ENCODE measurements around the gene SPATA46. TPM values are rescaled to one million over a fixed set of nuclear protein-coding genes. Genes with fewer than 3 reads are reported as not detected.

The SPATA46 gene
- total and polyA plus RNA-seq, 2 of the 8 experiments (the other 6 are each of a cell fraction or from before 2014, with no cell fraction given): not detected

- TF ChIP-seq BCL11A (IDR thresholded peaks at IDR 0.05; ENCODE audit: low read depth in 2 of 2, low read length in 2 of 2) (no peak), JUN (IDR thresholded peaks at IDR 0.05; ENCODE audit: low read depth, low read length) (no peak), MAX (IDR thresholded peaks at IDR 0.05) (no peak), SIN3A (conservative IDR thresholded peaks at IDR 0.05 in 1 of 2, IDR thresholded peaks at IDR 0.05 in 1 of 2; ENCODE audit: low read depth in 1 of 2, low read length in 2 of 2) (no peak), CTBP2 (IDR thresholded peaks at IDR 0.05; ENCODE audit: borderline replicate concordance, insufficient read depth, insufficient read length, low read length) (no peak), SRF (IDR thresholded peaks at IDR 0.05; ENCODE audit: low read depth, low read length) (no peak)
Measured at GRCh38 chr1:162388615-162389014, 12.0 kb upstream of the SPATA46 start (continued).
